IPS-18a (cell line): ENCODE measurements around the gene IFT43.
"Not testable (repeated sequence)": the region's sequence is repeated elsewhere in the genome, so short reads cannot be mapped to it uniquely, and the experiment has no call there.

Experiments
- H3K27ac ChIP-seq: one replicate; pipeline ENCODE4 v1.5.1; 2013; ENCODE audit warnings: low read length
- H3K27me3 ChIP-seq: one replicate; pipeline ENCODE4 v1.6.1; 2013; ENCODE audit warnings: mild to moderate bottlenecking, low read length; ENCODE audit not compliant: control insufficient read depth, insufficient read depth
- H3K36me3 ChIP-seq: one replicate; pipeline ENCODE4 v1.6.1; 2013; ENCODE audit warnings: low read depth, low read length; ENCODE audit not compliant: control insufficient read depth
- H3K4me1 ChIP-seq: one replicate; pipeline ENCODE4 v1.6.1; 2013; ENCODE audit warnings: low read depth, low read length; ENCODE audit not compliant: control insufficient read depth
- H3K4me3 ChIP-seq: one replicate; pipeline ENCODE4 v1.5.1; 2013; ENCODE audit warnings: low read length
- H3K9ac ChIP-seq: one replicate; pipeline ENCODE4 v1.6.1; 2013; ENCODE audit warnings: mild to moderate bottlenecking, low read length, moderate library complexity
- H3K9me3 ChIP-seq: one replicate; pipeline ENCODE4 v1.6.1; 2013; ENCODE audit warnings: low read depth, low read length; ENCODE audit not compliant: control insufficient read depth

The IFT43 gene

DNA sequence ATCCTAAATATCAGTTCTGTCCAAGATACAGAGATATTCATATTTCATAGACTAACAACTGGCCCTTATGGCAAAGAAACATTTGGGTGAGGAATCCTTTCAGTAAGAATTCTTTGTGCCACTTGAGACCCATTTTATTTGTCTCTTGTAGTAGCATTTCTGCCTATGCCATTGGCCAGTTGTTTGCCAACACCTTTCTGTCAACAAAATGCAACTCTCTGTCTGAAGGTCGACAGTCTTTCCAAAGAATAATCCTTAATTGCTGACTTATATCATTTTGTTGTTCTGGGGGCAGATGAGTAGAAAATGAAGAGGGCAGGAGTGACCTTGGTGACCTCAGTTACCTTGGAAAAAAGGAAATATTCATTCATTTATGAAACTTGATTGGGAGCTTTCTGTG is 10.9 kb downstream of the IFT43 start:
- no peak overlapping the region for H3K9ac ChIP-seq
- H3K4me3 ChIP-seq, result no peak overlapping the region
- H3K27ac ChIP-seq, result no peak overlapping the region
- H3K27me3 ChIP-seq, result no peaks in the 10 kb centered on the region
- no peaks in the 10 kb centered on the region for H3K9me3 ChIP-seq
- no peaks in the 10 kb centered on the region for H3K4me1 ChIP-seq
- H3K36me3 ChIP-seq, result peaks cover 6% of the 10 kb centered on the region

DNA sequence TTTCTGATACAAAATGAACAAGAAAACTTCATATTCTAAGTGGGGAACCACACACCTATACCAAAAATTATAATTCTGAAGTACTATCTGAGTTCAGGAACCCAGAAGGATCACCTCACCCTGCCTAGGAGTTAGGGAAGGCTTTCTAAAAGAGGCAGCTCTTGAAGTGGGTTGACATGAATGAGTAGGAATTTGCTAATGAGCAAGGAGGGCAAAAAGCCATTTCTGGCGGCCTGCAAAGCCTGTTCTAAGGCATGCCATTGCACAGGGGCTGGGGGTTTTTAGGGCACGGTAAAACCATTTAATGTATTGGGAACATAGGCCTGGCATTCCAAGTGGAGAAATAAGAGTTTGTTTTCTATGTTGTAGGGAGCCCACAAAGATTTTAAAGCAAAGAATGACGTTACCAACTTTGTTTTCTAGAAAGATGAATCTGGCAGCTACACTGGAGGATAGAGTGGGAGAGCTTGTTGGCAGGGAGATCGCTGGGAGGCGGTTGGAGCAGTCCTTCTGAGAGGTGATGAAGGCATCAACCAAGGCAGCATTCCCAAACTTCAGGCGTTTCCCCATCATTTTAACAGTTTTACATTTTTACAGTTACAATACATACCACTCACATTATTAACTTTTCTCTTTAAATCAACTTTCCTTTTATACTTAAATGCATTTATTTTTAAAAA is 14.1 kb downstream of the IFT43 start:
- Histone ChIP-seq H3K9me3 (no peaks in the 10 kb centered on the region), H3K27ac (no peak overlapping the region), H3K4me3 (no peak overlapping the region), H3K27me3 (no peaks in the 10 kb centered on the region), H3K9ac (no peak overlapping the region), H3K4me1 (no peaks in the 10 kb centered on the region), H3K36me3 (peaks cover 6% of the 10 kb centered on the region)

DNA sequence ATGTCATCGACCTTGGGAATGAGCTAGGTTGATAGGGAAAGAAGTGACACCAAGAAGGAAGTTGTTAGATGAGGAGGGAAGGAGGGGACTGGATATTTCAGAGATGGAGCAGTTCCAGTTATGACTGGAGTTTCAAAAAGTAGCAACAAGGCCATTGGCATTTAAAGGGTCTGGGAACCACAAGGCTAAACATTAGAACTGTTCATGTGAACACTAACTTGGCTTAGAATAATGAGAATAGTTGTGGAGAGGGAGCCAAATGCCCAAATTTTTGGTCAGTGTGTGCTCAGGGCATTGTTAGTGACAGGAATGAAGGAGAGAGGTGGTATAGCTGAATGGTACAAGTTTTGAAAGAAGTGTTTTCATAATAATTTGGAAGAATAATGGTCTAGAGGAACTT is 16.8 kb downstream of the IFT43 start:
- H3K27ac ChIP-seq, result no peak overlapping the region
- no peaks in the 10 kb centered on the region for H3K27me3 ChIP-seq
- no peak overlapping the region for H3K4me3 ChIP-seq
- no peaks in the 10 kb centered on the region for H3K9me3 ChIP-seq
- no peaks in the 10 kb centered on the region for H3K4me1 ChIP-seq
- H3K9ac ChIP-seq, result no peak overlapping the region
- peaks cover 10% of the 10 kb centered on the region for H3K36me3 ChIP-seq

DNA sequence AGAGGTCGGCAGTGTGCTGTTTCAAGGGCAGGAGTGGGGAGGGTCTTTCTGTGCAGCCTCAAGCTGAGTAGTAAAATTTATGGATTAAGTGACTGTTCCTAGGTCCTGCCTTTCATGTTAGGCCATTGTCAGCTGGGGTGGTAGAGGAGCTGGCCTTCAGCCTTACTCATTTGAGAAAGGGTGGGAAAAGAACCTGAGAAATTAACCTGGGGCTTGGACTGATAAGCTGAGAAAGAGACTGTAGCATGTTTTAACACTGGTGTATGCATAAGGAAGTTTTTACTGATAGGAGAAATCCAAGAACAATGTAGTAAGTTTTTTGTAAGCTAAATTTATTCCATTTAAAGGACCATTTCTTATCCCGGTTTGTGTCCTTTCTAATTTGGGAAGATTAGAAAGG is 20.7 kb downstream of the IFT43 start:
- H3K9me3 ChIP-seq, result no peaks in the 10 kb centered on the region
- H3K27ac ChIP-seq, result no peak overlapping the region
- no peaks in the 10 kb centered on the region for H3K4me1 ChIP-seq
- no peak overlapping the region for H3K9ac ChIP-seq
- peaks cover 4% of the 10 kb centered on the region for H3K36me3 ChIP-seq
- no peaks in the 10 kb centered on the region for H3K27me3 ChIP-seq
- H3K4me3 ChIP-seq, result no peak overlapping the region

DNA sequence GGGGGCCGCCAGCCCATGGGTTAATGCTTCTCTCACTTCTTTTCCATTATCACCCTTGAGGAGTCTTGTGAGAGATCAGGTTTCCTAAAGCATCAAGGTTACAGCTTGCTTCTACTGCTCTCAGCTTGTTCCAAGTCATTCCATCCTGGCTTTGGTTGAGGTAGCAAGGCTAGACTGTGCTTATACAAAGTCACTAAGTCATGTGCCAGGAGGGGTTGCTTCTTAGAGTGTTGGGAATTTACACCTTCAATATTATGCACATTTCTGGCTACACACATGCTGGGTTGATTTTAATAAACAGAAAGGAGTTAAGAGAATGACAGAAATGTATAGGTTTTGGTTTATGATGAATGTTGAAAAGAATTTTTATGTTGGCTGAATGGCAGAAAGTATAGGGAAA is 21.8 kb downstream of the IFT43 start:
- H3K9ac ChIP-seq, result no peak overlapping the region
- H3K27me3 ChIP-seq, result no peaks in the 10 kb centered on the region
- H3K27ac ChIP-seq, result no peak overlapping the region
- H3K4me1 ChIP-seq, result no peaks in the 10 kb centered on the region
- no peak overlapping the region for H3K4me3 ChIP-seq
- H3K9me3 ChIP-seq, result no peaks in the 10 kb centered on the region
- peaks cover 4% of the 10 kb centered on the region for H3K36me3 ChIP-seq

DNA sequence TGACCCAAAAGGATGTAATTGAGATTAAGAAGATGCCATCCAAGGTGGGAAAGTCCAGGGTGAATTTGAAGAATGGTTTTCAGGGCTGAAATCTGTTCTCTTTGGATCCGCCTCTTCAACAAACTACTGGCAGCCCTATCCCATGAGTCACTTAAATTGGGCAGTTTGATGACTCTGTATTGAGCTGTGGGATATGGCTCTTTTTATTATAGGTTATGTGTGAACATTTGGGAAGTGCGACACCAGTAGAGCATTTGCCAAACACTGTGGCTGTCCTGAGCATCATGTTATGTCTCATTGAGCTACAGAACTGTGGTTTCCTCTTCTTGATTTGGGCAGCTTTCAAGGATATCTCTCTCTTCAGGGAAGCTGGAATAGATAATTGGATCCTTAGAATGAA is 22.3 kb downstream of the IFT43 start:
- Histone ChIP-seq H3K4me1 (no peaks in the 10 kb centered on the region), H3K9me3 (no peaks in the 10 kb centered on the region), H3K27me3 (no peaks in the 10 kb centered on the region), H3K4me3 (no peak overlapping the region), H3K9ac (no peak overlapping the region), H3K36me3 (peaks cover 4% of the 10 kb centered on the region), H3K27ac (no peak overlapping the region)

DNA sequence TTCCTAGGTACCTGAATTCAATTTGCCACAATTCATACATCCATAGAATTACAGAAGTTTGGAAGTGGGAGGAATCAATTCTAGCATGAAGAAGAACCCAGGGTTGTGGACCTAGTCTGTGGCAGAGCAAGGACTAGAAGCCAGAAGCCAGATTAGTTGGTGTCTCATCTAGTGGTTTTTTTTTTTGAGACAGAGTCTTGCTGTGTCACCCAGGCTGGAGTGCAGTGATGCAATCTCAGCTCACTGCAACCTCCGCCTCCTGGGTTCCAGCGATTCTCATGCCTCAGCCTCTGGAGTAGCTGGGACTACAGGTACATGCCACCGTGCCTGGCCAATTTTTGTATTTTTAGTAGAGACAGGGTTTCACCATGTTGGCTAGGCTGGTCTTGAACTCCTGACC is 24.1 kb downstream of the IFT43 start:
- H3K9ac ChIP-seq, H3K36me3 ChIP-seq, H3K4me1 ChIP-seq, H3K4me3 ChIP-seq, H3K27me3 ChIP-seq, H3K27ac ChIP-seq, H3K9me3 ChIP-seq: not testable (repeated sequence)

DNA sequence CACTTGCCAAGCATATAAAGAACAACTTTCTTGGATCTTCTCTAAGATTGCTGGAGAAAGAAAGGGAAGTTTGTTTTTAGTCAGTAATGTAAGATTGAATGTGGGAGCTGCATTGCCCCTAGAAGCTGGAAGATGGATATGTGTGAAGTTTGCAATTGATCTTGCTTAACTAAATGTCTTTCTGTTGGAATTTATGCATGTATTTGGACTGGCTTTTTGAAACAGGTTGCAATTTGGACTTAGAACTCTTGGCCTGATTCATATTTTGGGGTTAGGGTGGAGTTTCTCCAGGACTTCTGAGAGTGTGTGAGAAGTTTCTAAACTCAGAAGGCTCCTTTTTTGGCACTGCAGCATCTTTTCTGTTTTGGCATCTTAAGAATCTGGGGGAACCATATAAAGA is 26.4 kb downstream of the IFT43 start:
- Histone ChIP-seq H3K4me1 (no peaks in the 10 kb centered on the region), H3K27ac (no peak overlapping the region), H3K36me3 (no peaks in the 10 kb centered on the region), H3K4me3 (no peak overlapping the region), H3K9me3 (no peaks in the 10 kb centered on the region), H3K27me3 (no peaks in the 10 kb centered on the region), H3K9ac (no peak overlapping the region)

DNA sequence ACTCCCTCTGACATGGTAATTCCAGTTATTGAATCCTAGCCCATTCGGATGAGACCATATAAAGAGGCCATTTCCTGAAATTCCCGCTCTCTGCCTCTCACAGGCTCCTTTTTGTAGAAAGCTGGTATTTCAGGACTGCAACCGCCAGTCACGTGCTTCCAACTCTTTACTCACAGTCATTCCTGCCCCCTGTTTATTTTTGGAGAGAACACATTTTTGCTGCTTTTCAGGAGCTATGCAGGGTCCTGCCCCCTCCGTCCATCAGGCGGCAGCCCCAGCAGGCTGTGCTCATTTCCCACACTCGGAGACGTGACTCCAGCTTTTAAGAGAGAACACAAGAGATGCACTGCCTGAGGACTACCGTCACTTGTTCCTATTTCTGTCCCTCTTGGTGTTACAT is 26.8 kb downstream of the IFT43 start:
- Histone ChIP-seq H3K36me3 (no peaks in the 10 kb centered on the region), H3K9ac (no peak overlapping the region), H3K27me3 (no peaks in the 10 kb centered on the region), H3K4me3 (no peak overlapping the region), H3K4me1 (no peaks in the 10 kb centered on the region), H3K27ac (no peak overlapping the region), H3K9me3 (no peaks in the 10 kb centered on the region)

DNA sequence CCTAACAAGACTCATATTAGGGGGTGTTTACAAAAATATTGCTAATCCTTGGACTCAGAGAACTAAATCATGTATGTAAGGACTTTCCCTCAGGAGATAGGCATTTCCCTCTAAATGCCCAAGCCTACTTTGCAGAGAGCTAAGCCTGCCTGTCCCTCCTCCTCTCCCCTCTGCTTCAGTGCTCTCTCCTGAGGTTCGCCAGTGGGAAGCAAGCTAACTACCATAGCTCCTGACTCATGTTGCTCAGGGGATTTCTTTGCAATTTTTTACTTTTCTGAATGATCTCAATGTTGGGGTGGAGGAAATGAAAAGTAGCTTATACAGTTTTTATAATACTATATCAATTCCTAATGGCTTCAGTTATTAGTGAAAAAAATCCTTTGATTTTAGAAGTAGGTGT is 29.6 kb downstream of the IFT43 start:
- Histone ChIP-seq H3K27ac (no peak overlapping the region), H3K4me3 (no peak overlapping the region), H3K9me3 (no peaks in the 10 kb centered on the region), H3K4me1 (no peaks in the 10 kb centered on the region), H3K27me3 (no peaks in the 10 kb centered on the region), H3K9ac (no peak overlapping the region), H3K36me3 (no peaks in the 10 kb centered on the region)

DNA sequence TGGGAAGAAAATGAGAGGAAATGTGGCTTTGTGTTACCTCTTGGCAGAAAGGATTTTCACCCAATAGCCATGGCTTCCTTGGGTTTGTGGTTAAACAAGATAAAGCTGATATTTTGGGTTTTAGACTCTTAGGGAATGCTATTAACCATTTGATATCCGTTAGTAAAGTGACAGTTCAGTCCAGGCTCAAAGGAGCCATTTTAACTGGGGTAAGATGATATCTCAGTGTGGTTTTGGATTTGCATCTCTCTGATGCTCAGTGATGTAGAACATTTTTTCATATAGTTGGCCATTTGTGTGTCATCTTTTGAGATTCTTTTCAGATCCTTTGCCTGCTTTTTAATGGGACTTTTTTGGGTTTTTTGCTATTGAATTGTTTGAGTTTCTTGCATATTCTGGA is 30.1 kb downstream of the IFT43 start:
- no peak overlapping the region for H3K4me3 ChIP-seq
- no peak overlapping the region for H3K9ac ChIP-seq
- no peaks in the 10 kb centered on the region for H3K4me1 ChIP-seq
- H3K36me3 ChIP-seq, result no peaks in the 10 kb centered on the region
- no peaks in the 10 kb centered on the region for H3K9me3 ChIP-seq
- no peaks in the 10 kb centered on the region for H3K27me3 ChIP-seq
- no peak overlapping the region for H3K27ac ChIP-seq

DNA sequence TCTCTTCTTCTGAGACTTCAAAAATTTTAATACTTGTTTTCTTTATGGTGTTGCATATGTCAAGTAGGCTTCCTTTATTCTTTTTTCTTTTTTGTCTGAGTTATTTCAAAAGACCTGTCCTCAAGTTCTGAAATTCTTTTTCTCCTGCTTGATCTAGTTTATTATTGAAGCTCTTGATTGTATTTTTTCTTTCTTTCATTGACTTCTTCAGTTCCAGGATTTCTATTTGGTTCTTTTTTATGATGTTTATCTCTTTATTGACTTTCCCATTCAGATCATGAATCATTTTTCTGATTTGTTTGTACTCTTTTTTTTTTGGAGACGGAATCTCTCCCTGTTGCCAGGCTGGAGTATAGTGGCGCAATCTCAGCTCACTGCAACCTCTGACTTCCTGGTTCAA is 34.1 kb downstream of the IFT43 start:
- Histone ChIP-seq H3K9me3 (no peaks in the 10 kb centered on the region), H3K27me3 (no peaks in the 10 kb centered on the region), H3K4me1 (peaks cover 9% of the 10 kb centered on the region), H3K4me3 (no peak overlapping the region), H3K9ac (no peak overlapping the region), H3K36me3 (no peaks in the 10 kb centered on the region), H3K27ac (no peak overlapping the region)
